A549 (cell line): ENCODE results near the gene WDSUB1. TPM values are rescaled to one million over a fixed set of nuclear protein-coding genes. Genes with fewer than 3 reads are reported as not detected.
A peak's percentile ranks its signal among the peaks of the same experiment; 100 is the strongest.

Experiments
- ATAC-seq, 2 experiments: fragments of 200-7000 bp in 1 of 2; fragments of >200 bp in 1 of 2; cut with Nextera tagmentation in 1 of 2; cut with Tn5 transposase in 1 of 2; 3 replicates each; pipeline versions ENCODE4 v1.8.0 to v1.9.1; 2018 to 2020; ENCODE audit warnings: mild to moderate bottlenecking in 1 of 2, moderate library complexity in 1 of 2
- CTCF ChIA-PET: fragments of 300-600 bp; sonication (Branson Sonifier 250); formaldehyde crosslinking; extraction: SDS; loops from one replicate; lab custom pipeline; 2021; ENCODE audit warnings: antibody characterized with exemption, inconsistent platforms; lab: Yijun Ruan, JAX
- POLR2A ChIA-PET: fragments of 350-600 bp; formaldehyde crosslinking; extraction: SDS; loops from one replicate; lab custom pipeline; 2021; ENCODE audit warnings: antibody characterized with exemption, inconsistent platforms; lab: Yijun Ruan, JAX
- DNase-seq, 2 experiments: peaks; one replicate each; pipeline versions ENCODE4 v3.0.0 to v3.0.0-alpha.2; 2011 to 2016; ENCODE audit warnings: low read depth in 1 of 2, low spot score in 1 of 2
- FAIRE-seq: peaks from 2 replicates; lab custom pipeline; 2011; peaks lifted over from hg19 to GRCh38; lab: Jason Lieb, UNC
- H3K27ac ChIP-seq, 2 experiments: fragments of >200 bp; sonication (Bioruptor Twin); formaldehyde crosslinking; 3 replicates each; pipeline ENCODE4 v1.5.1; 2016 to 2017
- H3K4me1 ChIP-seq: fragments of >200 bp; sonication (Bioruptor Twin); formaldehyde crosslinking; 3 replicates; pipeline ENCODE4 v1.6.1; 2016
- H3K4me2 ChIP-seq: fragments of >200 bp; sonication (Bioruptor Twin); formaldehyde crosslinking; 3 replicates; pipeline ENCODE4 v1.6.1; 2016
- H3K4me3 ChIP-seq: fragments of >200 bp; sonication (Bioruptor Twin); formaldehyde crosslinking; 3 replicates; pipeline ENCODE4 v1.5.1; 2016
- H3K9me3 ChIP-seq: fragments of >200 bp; sonication (Bioruptor Twin); formaldehyde crosslinking; 3 replicates; pipeline ENCODE4 v1.6.1; 2016
- BCL3 ChIP-seq: fragments of >200 bp; sonication (Bioruptor Twin); formaldehyde crosslinking; IDR thresholded peaks from 3 replicates; pipeline ENCODE4 v1.6.1; 2016
- BHLHE40 ChIP-seq: IDR thresholded peaks from 2 replicates; pipeline ENCODE4 v1.6.1; 2012; ENCODE audit warnings: low read depth, low read length, inconsistent platforms
- CBX2 ChIP-seq: fragments of 200-600 bp; sonication (generic); IDR thresholded peaks from 2 replicates; pipeline ENCODE4 v1.6.1; 2016; ENCODE audit warnings: low read depth, mild to moderate bottlenecking, borderline replicate concordance
- CBX8 ChIP-seq: fragments of 200-600 bp; sonication (generic); IDR thresholded peaks from 2 replicates; pipeline ENCODE4 v1.6.1; 2016
- CHD2 ChIP-seq: fragments of 150-350 bp; IDR thresholded peaks from 2 replicates; pipeline ENCODE4 v1.6.1; 2014; ENCODE audit warnings: low read length; ENCODE audit not compliant: partially characterized antibody
- CHD4 ChIP-seq: fragments of 200-600 bp; sonication (generic); IDR thresholded peaks from 2 replicates; pipeline ENCODE4 v1.6.1; 2016; ENCODE audit warnings: antibody characterized with exemption, mild to moderate bottlenecking, borderline replicate concordance
- CTCF ChIP-seq: fragments of >200 bp; sonication (Bioruptor Twin); formaldehyde crosslinking; IDR thresholded peaks from 3 replicates; pipeline ENCODE4 v1.5.1; 2016
- E2F6 ChIP-seq: IDR thresholded peaks from 2 replicates; pipeline ENCODE4 v1.6.1; 2012; ENCODE audit warnings: low read depth, borderline replicate concordance
- FOSB ChIP-seq: fragments of 250-450 bp; sonication (Bioruptor Pico); IDR thresholded peaks from 2 replicates; pipeline ENCODE4 v1.5.0; 2020; ENCODE audit warnings: mild to moderate bottlenecking, moderate library complexity
- FOXS1 ChIP-seq: fragments of 250-450 bp; sonication (Bioruptor Pico); IDR thresholded peaks from 2 replicates; pipeline ENCODE4 v1.5.0; 2020; ENCODE audit warnings: mild to moderate bottlenecking, moderate library complexity
- HDAC2 ChIP-seq: fragments of 200-600 bp; sonication (generic); IDR thresholded peaks from 2 replicates; pipeline ENCODE4 v1.6.1; 2016
- HEYL ChIP-seq: fragments of 250-450 bp; sonication (Bioruptor Pico); IDR thresholded peaks from 2 replicates; pipeline ENCODE4 v1.8.0; 2021; ENCODE audit warnings: mild to moderate bottlenecking, moderate library complexity
- HMGXB4 ChIP-seq: fragments of 250-450 bp; sonication (Bioruptor Pico); IDR thresholded peaks from 2 replicates; pipeline ENCODE4 v1.5.0; 2021; ENCODE audit warnings: mild to moderate bottlenecking, moderate library complexity, borderline replicate concordance
- JUNB ChIP-seq: fragments of >200 bp; sonication (Bioruptor Twin); formaldehyde crosslinking; IDR thresholded peaks from 2 replicates; pipeline ENCODE4 v1.6.1; 2016
- KDM5A ChIP-seq: fragments of 200-600 bp; sonication (generic); IDR thresholded peaks from 2 replicates; pipeline ENCODE4 v1.6.1; 2016; ENCODE audit warnings: antibody characterized with exemption, mild to moderate bottlenecking
- MAZ ChIP-seq: fragments of 150-350 bp; IDR thresholded peaks from 2 replicates; pipeline ENCODE4 v1.6.1; 2014; ENCODE audit warnings: antibody characterized with exemption, low read depth, low read length, borderline replicate concordance
- MYC ChIP-seq: IDR thresholded peaks from 2 replicates; pipeline ENCODE4 v1.6.1; 2012; ENCODE audit warnings: mild to moderate bottlenecking, inconsistent platforms, low read length, improper control_type of control experiment, borderline replicate concordance
- NFE2L2 ChIP-seq: fragments of 150-350 bp; conservative IDR thresholded peaks from 2 replicates; pipeline ENCODE4 v1.6.1; 2014; ENCODE audit warnings: low read length
- NR3C1 ChIP-seq: fragments of >200 bp; sonication (Bioruptor Twin); formaldehyde crosslinking; IDR thresholded peaks from 3 replicates; pipeline ENCODE4 v1.6.1; 2017
- PHF8 ChIP-seq: fragments of 200-600 bp; sonication (generic); IDR thresholded peaks from 2 replicates; pipeline ENCODE4 v1.6.1; 2016; ENCODE audit warnings: low read depth, mild to moderate bottlenecking, antibody characterized with exemption, moderate library complexity, borderline replicate concordance
- POLR2AphosphoS2 ChIP-seq: conservative IDR thresholded peaks from 2 replicates; pipeline ENCODE4 v1.6.1; 2012; ENCODE audit warnings: low read length, improper control_type of control experiment, inconsistent platforms
- RCOR1 ChIP-seq: fragments of 150-350 bp; IDR thresholded peaks from 2 replicates; pipeline ENCODE4 v1.6.1; 2014; ENCODE audit warnings: antibody characterized with exemption, low read length, low read depth
- REST ChIP-seq: fragments of 200-600 bp; sonication (generic); IDR thresholded peaks from 2 replicates; pipeline ENCODE4 v1.6.1; 2016; ENCODE audit warnings: antibody characterized with exemption, mild to moderate bottlenecking, moderate library complexity
- RNF2 ChIP-seq: fragments of 200-600 bp; sonication (generic); IDR thresholded peaks from 2 replicates; pipeline ENCODE4 v1.6.1; 2016; ENCODE audit warnings: low read depth, mild to moderate bottlenecking, antibody characterized with exemption, moderate library complexity, borderline replicate concordance
- TP53 ChIP-seq: fragments of 250-450 bp; sonication (Bioruptor Pico); IDR thresholded peaks from 2 replicates; pipeline ENCODE4 v1.5.0; 2021; ENCODE audit warnings: mild to moderate bottlenecking, moderate library complexity
- ZC3H11A ChIP-seq: fragments of 450-650 bp; IDR thresholded peaks from 2 replicates; pipeline ENCODE4 v1.6.1; 2014; ENCODE audit warnings: antibody characterized with exemption, mild to moderate bottlenecking
- ZFP36 ChIP-seq: fragments of 450-650 bp; IDR thresholded peaks from 2 replicates; pipeline ENCODE4 v1.6.1; 2014; ENCODE audit warnings: borderline replicate concordance; ENCODE audit not compliant: partially characterized antibody
- ZNF302 ChIP-seq: fragments of 250-450 bp; sonication (Bioruptor Pico); IDR thresholded peaks from 2 replicates; pipeline ENCODE4 v1.9.0; 2021; ENCODE audit warnings: inconsistent platforms, mild to moderate bottlenecking, moderate library complexity
- WGBS: methylation state at CpG from one replicate; pipeline ENCODE4 v1.1.6; 2017; ENCODE audit errors: missing lambda C conversion rate; 5-methylcytosine and 5-hydroxymethylcytosine counted together
- polyA plus RNA-seq, 4 experiments: library from polyadenylated mRNA; depleted of rRNA in 3 of 4; stranded (reverse); fragments of >200 nt; fragmentation: RNase III in 1 of 4; extraction: RNeasy Plus Mini Kit Qiagen cat#74134 plus additional on column Dnase treatment in 1 of 4; gene quantifications; 2 replicates in 3 of 4; 3 replicates in 1 of 4; pipeline ENCODE4 v1.2.3, GENCODE V29; 2011 to 2017

WDSUB1 gene
- polyA plus RNA-seq, 2 of the 4 experiments (the other 2 are of a cell fraction) = 9.1 to 11.7 TPM

GRCh38 chr2:159286709-159287441 is 372 bp upstream of the WDSUB1 start (continued):
- TF ChIP-seq REST (no peak), NR3C1 (no peak), HDAC2 (no peak), ZFP36 (no peak), BCL3 (peak; percentile 86), NFE2L2 (no peak), MYC (peak; percentile 19; the same call in 1 of the 2 replicates), HEYL (no peak), CBX2 (no peak), E2F6 (0 out of 2 replicates have a peak, but pooled peaks have one; percentile 14), KDM5A (no peak), ZC3H11A (no peak), TP53 (no peak), ZNF302 (CRISPR knock-in tag) (no peak; the same call in 1 of the 2 replicates), PHF8 (no peak), RCOR1 (no peak), RNF2 (no peak), FOXS1 (no peak), CBX8 (no peak), MAZ (no peak), JUNB (no peak), CHD2 (no peak), POLR2AphosphoS2 (no peak), BHLHE40 (no peak)
- TF ChIP-seq, all 56 proteins: peak for 8

GRCh38 chr2:159285433-159285832 is 1.1 kb downstream of the WDSUB1 start:
- no peak for ATAC-seq
- CTCF ChIA-PET = interaction anchor here (0.9 to 1.1 kb wide), 3 partner anchors 14 to 34 kb away, joined by 3 read pairs; no protein-coding TSS in a partner anchor
- WGBS = 82% methylated on average over 11 of the region's 11 CpGs
- Histone ChIP-seq H3K27ac (peak overlapping the region in 1 of 2 experiments; percentile 96; a peak in 3 of 6 replicates), H3K4me2 (peak overlapping the region; percentile 89), H3K4me3 (peak overlapping the region; percentile 74), H3K4me1 (peaks cover 17% of the 10 kb centered on the region), H3K9me3 (no peaks in the 10 kb centered on the region)
- POLR2A ChIA-PET = interaction anchor here (0.5 to 1.6 kb wide), 2 partner anchors 324 to 330 kb away, joined by 5 to 6 read pairs; no protein-coding TSS in a partner anchor
- DNase-seq = no peak
- no peak for FAIRE-seq
- no peak for TF ChIP-seq NFE2L2
- TF ChIP-seq PHF8 = no peak
- TF ChIP-seq CTCF = no peak
- no peak for TF ChIP-seq BCL3
- no peak for TF ChIP-seq HMGXB4
- TF ChIP-seq FOSB = no peak
- TF ChIP-seq HDAC2 = no peak
- no peak for TF ChIP-seq CHD4
- TF ChIP-seq POLR2AphosphoS2 = no peak
